GM12873 (cell line): ENCODE results near the gene GADD45A.

Experiments
- TF ChIP-seq, protein P1 (sequence below): IDR thresholded peaks from 2 replicates; pipeline ENCODE4 v1.5.1; 2012; ENCODE audit warnings: low read depth, mild to moderate bottlenecking, moderate library complexity, low read length, control low read depth; ENCODE audit not compliant: insufficient read depth; ENCODE audit errors: missing control alignments

Gene GADD45A

DNA sequence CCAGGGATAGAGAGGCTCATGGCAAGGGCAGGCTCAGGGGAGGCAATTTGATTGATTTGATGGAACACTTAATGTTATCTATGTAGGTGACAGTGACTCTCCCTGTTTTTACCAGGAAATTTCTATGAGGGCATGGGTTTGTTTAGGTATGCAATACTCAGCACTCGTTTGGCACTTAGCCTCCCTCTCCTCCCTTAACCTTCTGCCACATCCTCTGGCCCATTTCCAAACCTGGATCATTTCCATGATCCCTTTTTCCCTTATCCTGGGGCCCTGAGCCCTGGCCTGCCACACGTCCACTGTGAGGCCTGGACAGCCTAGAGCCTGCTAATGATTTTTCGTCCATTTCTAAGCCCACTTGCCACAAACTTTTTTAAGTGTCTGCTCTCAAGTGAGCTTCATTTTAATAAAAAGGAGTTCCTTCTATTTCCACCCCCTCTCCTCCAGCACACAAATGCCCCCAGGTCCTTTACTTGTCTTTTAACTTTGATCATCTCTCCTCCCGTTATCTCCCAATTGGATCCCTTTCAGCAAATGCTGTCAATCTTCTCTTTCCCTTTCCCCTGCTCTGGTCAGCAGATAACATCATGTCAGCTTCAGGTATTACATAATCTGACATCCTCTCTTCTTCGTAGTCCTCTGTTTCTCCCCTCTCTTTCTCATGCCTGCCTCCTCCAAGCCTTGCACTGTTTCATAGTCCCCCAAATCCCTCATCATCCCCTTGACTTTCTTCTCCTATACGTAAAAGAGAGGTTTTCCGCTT is 37.8 kb upstream of the GADD45A start:
- TF ChIP-seq, protein P1, sequence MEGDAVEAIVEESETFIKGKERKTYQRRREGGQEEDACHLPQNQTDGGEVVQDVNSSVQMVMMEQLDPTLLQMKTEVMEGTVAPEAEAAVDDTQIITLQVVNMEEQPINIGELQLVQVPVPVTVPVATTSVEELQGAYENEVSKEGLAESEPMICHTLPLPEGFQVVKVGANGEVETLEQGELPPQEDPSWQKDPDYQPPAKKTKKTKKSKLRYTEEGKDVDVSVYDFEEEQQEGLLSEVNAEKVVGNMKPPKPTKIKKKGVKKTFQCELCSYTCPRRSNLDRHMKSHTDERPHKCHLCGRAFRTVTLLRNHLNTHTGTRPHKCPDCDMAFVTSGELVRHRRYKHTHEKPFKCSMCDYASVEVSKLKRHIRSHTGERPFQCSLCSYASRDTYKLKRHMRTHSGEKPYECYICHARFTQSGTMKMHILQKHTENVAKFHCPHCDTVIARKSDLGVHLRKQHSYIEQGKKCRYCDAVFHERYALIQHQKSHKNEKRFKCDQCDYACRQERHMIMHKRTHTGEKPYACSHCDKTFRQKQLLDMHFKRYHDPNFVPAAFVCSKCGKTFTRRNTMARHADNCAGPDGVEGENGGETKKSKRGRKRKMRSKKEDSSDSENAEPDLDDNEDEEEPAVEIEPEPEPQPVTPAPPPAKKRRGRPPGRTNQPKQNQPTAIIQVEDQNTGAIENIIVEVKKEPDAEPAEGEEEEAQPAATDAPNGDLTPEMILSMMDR: no peak

- TF ChIP-seq, protein P1: no peak
Measured at GRCh38 chr1:67647814-67648358, 37.1 kb upstream of the GADD45A start.

- TF ChIP-seq, protein P1: no peak
Measured at GRCh38 chr1:67648582-67649326, 36.2 kb upstream of the GADD45A start.

- TF ChIP-seq, protein P1: no peak
Measured at GRCh38 chr1:67650061-67650460, 34.9 kb upstream of the GADD45A start.

- TF ChIP-seq, protein P1: no peak
Measured at GRCh38 chr1:67651031-67651430, 34.0 kb upstream of the GADD45A start.

GRCh38 chr1:67652800-67653199 is 32.2 kb upstream of the GADD45A start:
- TF ChIP-seq, protein P1: no peak

GRCh38 chr1:67653304-67653703 is 31.7 kb upstream of the GADD45A start:
- TF ChIP-seq, protein P1: no peak
